Measurements from ENCODE around the gene BAZ1B. TPM values are rescaled to one million over a fixed set of nuclear protein-coding genes. Genes with fewer than 3 reads are reported as not detected.
A peak's percentile ranks its signal among the peaks of the same experiment; 100 is the strongest.
"Not testable (repeated sequence)": the region's sequence is repeated elsewhere in the genome, so short reads cannot be mapped to it uniquely, and the experiment has no call there.

BAZ1B gene
- total RNA-seq, 1 experiment from 2014 or later: 66.3 TPM

DNA sequence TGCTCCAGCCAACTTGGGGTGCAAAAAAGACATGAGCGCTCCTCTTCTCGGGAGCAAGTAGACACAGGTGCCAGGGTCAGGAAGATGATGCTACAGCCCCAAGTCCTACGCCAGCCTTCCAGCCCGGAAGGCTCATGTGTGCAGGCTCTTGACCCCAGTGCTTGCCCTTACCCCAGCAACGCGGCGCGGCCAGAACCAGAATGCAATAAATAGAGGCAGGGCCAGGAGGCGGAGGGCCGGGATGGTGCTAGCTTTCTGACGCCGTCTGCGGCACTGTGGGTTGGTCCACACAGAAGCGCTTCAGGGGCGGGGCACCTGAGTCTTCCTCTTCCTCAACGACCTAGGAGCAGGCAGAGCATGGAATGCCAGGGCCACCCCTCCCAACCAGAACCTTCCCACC lies 15.0 kb upstream of the BAZ1B start (continued):
- TF ChIP-seq, protein P1, sequence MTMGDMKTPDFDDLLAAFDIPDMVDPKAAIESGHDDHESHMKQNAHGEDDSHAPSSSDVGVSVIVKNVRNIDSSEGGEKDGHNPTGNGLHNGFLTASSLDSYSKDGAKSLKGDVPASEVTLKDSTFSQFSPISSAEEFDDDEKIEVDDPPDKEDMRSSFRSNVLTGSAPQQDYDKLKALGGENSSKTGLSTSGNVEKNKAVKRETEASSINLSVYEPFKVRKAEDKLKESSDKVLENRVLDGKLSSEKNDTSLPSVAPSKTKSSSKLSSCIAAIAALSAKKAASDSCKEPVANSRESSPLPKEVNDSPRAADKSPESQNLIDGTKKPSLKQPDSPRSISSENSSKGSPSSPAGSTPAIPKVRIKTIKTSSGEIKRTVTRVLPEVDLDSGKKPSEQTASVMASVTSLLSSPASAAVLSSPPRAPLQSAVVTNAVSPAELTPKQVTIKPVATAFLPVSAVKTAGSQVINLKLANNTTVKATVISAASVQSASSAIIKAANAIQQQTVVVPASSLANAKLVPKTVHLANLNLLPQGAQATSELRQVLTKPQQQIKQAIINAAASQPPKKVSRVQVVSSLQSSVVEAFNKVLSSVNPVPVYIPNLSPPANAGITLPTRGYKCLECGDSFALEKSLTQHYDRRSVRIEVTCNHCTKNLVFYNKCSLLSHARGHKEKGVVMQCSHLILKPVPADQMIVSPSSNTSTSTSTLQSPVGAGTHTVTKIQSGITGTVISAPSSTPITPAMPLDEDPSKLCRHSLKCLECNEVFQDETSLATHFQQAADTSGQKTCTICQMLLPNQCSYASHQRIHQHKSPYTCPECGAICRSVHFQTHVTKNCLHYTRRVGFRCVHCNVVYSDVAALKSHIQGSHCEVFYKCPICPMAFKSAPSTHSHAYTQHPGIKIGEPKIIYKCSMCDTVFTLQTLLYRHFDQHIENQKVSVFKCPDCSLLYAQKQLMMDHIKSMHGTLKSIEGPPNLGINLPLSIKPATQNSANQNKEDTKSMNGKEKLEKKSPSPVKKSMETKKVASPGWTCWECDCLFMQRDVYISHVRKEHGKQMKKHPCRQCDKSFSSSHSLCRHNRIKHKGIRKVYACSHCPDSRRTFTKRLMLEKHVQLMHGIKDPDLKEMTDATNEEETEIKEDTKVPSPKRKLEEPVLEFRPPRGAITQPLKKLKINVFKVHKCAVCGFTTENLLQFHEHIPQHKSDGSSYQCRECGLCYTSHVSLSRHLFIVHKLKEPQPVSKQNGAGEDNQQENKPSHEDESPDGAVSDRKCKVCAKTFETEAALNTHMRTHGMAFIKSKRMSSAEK (CRISPR knock-in tag; IDR thresholded peaks at IDR 0.05; ENCODE audit: borderline replicate concordance): no peak
- TF ChIP-seq IRF2 (CRISPR knock-in tag; IDR thresholded peaks at IDR 0.05; ENCODE audit: borderline replicate concordance, low read depth) (no peak), NFATC4 (CRISPR knock-in tag; IDR thresholded peaks at IDR 0.05) (no peak), TEAD1 (CRISPR knock-in tag; IDR thresholded peaks at IDR 0.05) (no peak), RORB (CRISPR knock-in tag; IDR thresholded peaks at IDR 0.05) (no peak), TP53 (CRISPR knock-in tag; IDR thresholded peaks at IDR 0.05) (no peak)

DNA sequence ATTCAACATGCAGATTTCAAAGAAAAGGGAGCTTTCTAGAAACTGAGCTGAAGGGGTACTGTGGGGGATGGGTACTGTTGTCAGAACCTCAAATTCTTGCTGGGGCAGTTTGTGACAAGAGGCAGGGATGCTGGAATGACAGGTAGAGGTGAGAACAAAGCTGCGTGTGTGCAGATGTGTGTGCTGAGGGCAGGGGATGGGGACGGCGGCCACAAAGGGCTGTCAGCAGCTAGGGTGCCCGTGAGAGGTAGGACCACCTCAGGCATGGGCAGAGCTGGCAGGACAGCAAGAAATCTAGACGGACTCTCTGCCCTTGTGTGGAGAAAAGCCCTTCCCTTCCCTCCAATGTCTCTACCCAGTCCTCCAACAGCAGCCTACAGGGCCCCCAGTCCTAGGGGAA lies 14.4 kb upstream of the BAZ1B start:
- peak overlapping the region; percentile 83; the same call in 1 of the 2 replicates for H3K27ac Mint-ChIP-seq
- ChIA-PET POLR2A (interaction anchor here (0.5 kb wide), 1 partner anchor 30 kb away, joined by 4 read pairs; no protein-coding TSS in a partner anchor), CTCF (no interaction called here)
- DNase-seq (ENCODE audit: low spot score) (no peak), ATAC-seq (no peak)
- no peaks in the 10 kb centered on the region for H3K9me3 Mint-ChIP-seq
- H3K27me3 Mint-ChIP-seq (ENCODE audit: low read depth): no peaks in the 10 kb centered on the region
- H3K4me3 Mint-ChIP-seq: no peak overlapping the region
- H3K4me1 Mint-ChIP-seq: no peaks in the 10 kb centered on the region
- TF ChIP-seq NFATC4 (CRISPR knock-in tag; IDR thresholded peaks at IDR 0.05) (no peak), ESRRA (CRISPR knock-in tag; IDR thresholded peaks at IDR 0.05; ENCODE audit: borderline replicate concordance) (no peak), RORB (CRISPR knock-in tag; IDR thresholded peaks at IDR 0.05) (no peak), ZNF263 (CRISPR knock-in tag; IDR thresholded peaks at IDR 0.05; ENCODE audit: low read depth) (no peak), ELF4 (CRISPR knock-in tag; IDR thresholded peaks at IDR 0.05; ENCODE audit: low read depth) (no peak)
- TF ChIP-seq, protein P2, sequence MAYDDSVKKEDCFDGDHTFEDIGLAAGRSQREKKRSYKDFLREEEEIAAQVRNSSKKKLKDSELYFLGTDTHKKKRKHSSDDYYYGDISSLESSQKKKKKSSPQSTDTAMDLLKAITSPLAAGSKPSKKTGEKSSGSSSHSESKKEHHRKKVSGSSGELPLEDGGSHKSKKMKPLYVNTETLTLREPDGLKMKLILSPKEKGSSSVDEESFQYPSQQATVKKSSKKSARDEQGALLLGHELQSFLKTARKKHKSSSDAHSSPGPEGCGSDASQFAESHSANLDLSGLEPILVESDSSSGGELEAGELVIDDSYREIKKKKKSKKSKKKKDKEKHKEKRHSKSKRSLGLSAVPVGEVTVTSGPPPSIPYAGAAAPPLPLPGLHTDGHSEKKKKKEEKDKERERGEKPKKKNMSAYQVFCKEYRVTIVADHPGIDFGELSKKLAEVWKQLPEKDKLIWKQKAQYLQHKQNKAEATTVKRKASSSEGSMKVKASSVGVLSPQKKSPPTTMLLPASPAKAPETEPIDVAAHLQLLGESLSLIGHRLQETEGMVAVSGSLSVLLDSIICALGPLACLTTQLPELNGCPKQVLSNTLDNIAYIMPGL (CRISPR knock-in tag; IDR thresholded peaks at IDR 0.05): no peak
- TF ChIP-seq, protein P3, sequence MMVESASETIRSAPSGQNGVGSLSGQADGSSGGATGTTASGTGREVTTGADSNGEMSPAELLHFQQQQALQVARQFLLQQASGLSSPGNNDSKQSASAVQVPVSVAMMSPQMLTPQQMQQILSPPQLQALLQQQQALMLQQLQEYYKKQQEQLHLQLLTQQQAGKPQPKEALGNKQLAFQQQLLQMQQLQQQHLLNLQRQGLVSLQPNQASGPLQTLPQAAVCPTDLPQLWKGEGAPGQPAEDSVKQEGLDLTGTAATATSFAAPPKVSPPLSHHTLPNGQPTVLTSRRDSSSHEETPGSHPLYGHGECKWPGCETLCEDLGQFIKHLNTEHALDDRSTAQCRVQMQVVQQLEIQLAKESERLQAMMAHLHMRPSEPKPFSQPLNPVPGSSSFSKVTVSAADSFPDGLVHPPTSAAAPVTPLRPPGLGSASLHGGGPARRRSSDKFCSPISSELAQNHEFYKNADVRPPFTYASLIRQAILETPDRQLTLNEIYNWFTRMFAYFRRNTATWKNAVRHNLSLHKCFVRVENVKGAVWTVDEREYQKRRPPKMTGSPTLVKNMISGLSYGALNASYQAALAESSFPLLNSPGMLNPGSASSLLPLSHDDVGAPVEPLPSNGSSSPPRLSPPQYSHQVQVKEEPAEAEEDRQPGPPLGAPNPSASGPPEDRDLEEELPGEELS (CRISPR knock-in tag; IDR thresholded peaks at IDR 0.05): no peak
- peaks cover 33% of the 10 kb centered on the region for H3K36me3 Mint-ChIP-seq

DNA sequence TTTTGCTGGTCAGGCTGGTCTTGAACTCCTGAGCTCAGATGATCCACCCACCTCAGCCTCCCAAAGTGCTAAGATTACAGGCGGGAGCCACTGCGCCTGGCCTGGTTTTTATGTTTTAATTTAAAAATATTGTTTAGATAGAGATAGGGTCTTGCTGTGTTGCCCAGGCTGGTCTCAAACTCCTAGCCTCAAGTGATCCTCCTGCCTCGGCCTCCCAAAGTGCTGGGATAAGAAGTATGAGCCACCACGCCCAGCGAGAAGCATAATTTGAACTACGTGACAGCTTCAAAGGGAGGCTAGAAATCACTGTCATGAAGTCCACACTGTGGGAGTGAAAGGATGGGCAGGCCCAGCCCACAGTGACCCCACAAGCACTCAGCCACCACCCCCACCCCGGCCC lies 13.8 kb upstream of the BAZ1B start:
- H3K9me3 Mint-ChIP-seq; DNase-seq (ENCODE audit: low spot score); CTCF ChIA-PET; H3K4me3 Mint-ChIP-seq; H3K27ac Mint-ChIP-seq; ATAC-seq; H3K4me1 Mint-ChIP-seq; H3K27me3 Mint-ChIP-seq (ENCODE audit: low read depth): not testable (repeated sequence)
- POLR2A ChIA-PET: interaction anchor here (0.6 kb wide), 1 partner anchor 162 kb away, joined by 3 read pairs; no protein-coding TSS in a partner anchor
- H3K36me3 Mint-ChIP-seq: peaks cover 30% of the 10 kb centered on the region
- peak; percentile 74 for TF ChIP-seq ZNF121 (CRISPR knock-in tag; IDR thresholded peaks at IDR 0.05)

DNA sequence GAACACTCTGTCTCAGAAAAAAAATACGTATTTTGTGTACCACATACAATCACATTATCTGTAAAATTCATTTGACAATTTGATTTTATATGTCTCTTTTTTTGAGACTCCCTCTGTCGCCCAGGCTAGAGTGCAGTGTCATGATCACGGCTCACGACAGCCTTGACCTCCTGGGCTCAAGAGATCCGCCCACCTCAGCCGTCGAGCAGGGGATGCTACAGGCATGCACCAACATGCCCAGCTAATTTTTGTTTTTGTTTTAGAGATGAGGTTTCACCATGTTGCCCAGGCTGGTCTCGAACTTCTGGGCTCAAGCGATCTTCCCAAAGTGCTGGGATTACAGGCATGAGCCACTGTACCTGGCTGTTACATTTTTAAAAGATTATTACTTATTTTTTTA lies 11.6 kb upstream of the BAZ1B start:
- CTCF ChIA-PET: no interaction called here
- Mint-ChIP-seq H3K4me3 (no peak overlapping the region), H3K9me3 (no peaks in the 10 kb centered on the region), H3K36me3 (peaks cover 16% of the 10 kb centered on the region), H3K4me1 (no peaks in the 10 kb centered on the region), H3K27ac (no peak overlapping the region), H3K27me3 (ENCODE audit: low read depth) (no peaks in the 10 kb centered on the region)
- POLR2A ChIA-PET: no interaction called here
- no peak for DNase-seq (ENCODE audit: low spot score)
- ATAC-seq: peak; percentile 60; the same call in 1 of the 2 replicates
- TF ChIP-seq ZNF138 (CRISPR knock-in tag; conservative IDR thresholded peaks at IDR 0.05) (no peak), NFYB (CRISPR knock-in tag; conservative IDR thresholded peaks at IDR 0.05; ENCODE audit: low read depth) (no peak), HMGA2 (CRISPR knock-in tag; IDR thresholded peaks at IDR 0.05) (no peak), IRF2 (CRISPR knock-in tag; IDR thresholded peaks at IDR 0.05; ENCODE audit: borderline replicate concordance, low read depth) (no peak), GRHL2 (CRISPR knock-in tag; IDR thresholded peaks at IDR 0.05; ENCODE audit: insufficient replicate concordance, severe bottlenecking) (no peak), ELF4 (CRISPR knock-in tag; IDR thresholded peaks at IDR 0.05; ENCODE audit: low read depth) (no peak), NFE2L1 (CRISPR knock-in tag; IDR thresholded peaks at IDR 0.05) (no peak), ZNF671 (CRISPR knock-in tag; IDR thresholded peaks at IDR 0.05) (no peak)
- TF ChIP-seq, protein P4, sequence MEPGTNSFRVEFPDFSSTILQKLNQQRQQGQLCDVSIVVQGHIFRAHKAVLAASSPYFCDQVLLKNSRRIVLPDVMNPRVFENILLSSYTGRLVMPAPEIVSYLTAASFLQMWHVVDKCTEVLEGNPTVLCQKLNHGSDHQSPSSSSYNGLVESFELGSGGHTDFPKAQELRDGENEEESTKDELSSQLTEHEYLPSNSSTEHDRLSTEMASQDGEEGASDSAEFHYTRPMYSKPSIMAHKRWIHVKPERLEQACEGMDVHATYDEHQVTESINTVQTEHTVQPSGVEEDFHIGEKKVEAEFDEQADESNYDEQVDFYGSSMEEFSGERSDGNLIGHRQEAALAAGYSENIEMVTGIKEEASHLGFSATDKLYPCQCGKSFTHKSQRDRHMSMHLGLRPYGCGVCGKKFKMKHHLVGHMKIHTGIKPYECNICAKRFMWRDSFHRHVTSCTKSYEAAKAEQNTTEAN (CRISPR knock-in tag; IDR thresholded peaks at IDR 0.05): no peak
- TF ChIP-seq, protein P5, sequence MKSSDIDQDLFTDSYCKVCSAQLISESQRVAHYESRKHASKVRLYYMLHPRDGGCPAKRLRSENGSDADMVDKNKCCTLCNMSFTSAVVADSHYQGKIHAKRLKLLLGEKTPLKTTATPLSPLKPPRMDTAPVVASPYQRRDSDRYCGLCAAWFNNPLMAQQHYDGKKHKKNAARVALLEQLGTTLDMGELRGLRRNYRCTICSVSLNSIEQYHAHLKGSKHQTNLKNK (CRISPR knock-in tag; IDR thresholded peaks at IDR 0.05): no peak
- TF ChIP-seq, protein P6, sequence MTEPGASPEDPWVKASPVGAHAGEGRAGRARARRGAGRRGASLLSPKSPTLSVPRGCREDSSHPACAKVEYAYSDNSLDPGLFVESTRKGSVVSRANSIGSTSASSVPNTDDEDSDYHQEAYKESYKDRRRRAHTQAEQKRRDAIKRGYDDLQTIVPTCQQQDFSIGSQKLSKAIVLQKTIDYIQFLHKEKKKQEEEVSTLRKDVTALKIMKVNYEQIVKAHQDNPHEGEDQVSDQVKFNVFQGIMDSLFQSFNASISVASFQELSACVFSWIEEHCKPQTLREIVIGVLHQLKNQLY (CRISPR knock-in tag; IDR thresholded peaks at IDR 0.05): no peak

Measured in WTC11 (cell line).